Caco-2 (cell line): ENCODE measurements around the gene PROSER2. TPM values are rescaled to one million over a fixed set of nuclear protein-coding genes. Genes with fewer than 3 reads are reported as not detected.

Source experiments
- BruUV-seq: library from RNA; stranded (reverse); fragments of 400-500 nt; replicated peaks from 2 replicates; lab custom pipeline; 2021; lab: Mats Ljungman, UMichigan
- CTCF ChIA-PET: fragments of 300-600 bp; sonication (Branson Sonifier 250); formaldehyde crosslinking; loops from one replicate; lab custom pipeline; 2022; ENCODE audit warnings: antibody characterized with exemption; lab: Charles Lee
- POLR2A ChIA-PET: fragments of 300-600 bp; sonication (Branson Sonifier 250); formaldehyde crosslinking; loops from one replicate; lab custom pipeline; 2022; ENCODE audit warnings: antibody characterized with exemption; lab: Charles Lee
- DNase-seq, 2 experiments: peaks; one replicate each; pipeline versions ENCODE4 v3.0.0 to v3.0.0-alpha.2; 2020 to 2022
- H3K27me3 ChIP-seq: replicated peaks from 2 replicates; pipeline ENCODE4 v1.6.0; 2011; ENCODE audit warnings: low read length; ENCODE audit not compliant: control insufficient read depth, insufficient read depth
- H3K36me3 ChIP-seq: 2 replicates; pipeline ENCODE4 v1.5.1; 2011; ENCODE audit warnings: low read length; ENCODE audit not compliant: control insufficient read depth, insufficient read depth
- H3K4me1 ChIP-seq: fragments of 250-450 bp; sonication (Bioruptor Pico); 2 replicates; pipeline ENCODE4 v1.5.1; 2020; ENCODE audit warnings: mild to moderate bottlenecking
- H3K4me3 ChIP-seq: 2 replicates; pipeline ENCODE4 v1.5.1; 2011; ENCODE audit warnings: low read depth, mild to moderate bottlenecking, control low read depth, low read length
- H3K9me3 ChIP-seq: fragments of 250-450 bp; sonication (Bioruptor Pico); 2 replicates; pipeline ENCODE4 v1.5.1; 2020; ENCODE audit warnings: mild to moderate bottlenecking, moderate library complexity
- H3K27ac Mint-ChIP-seq: one replicate; pipeline ENCODE4 v1.8.0; 2022; ENCODE audit warnings: mixed read lengths; ENCODE audit not compliant: unreplicated experiment
- H3K27me3 Mint-ChIP-seq: one replicate; pipeline ENCODE4 v1.8.0; 2022; ENCODE audit warnings: mixed read lengths; ENCODE audit not compliant: insufficient read depth, unreplicated experiment
- H3K36me3 Mint-ChIP-seq: one replicate; pipeline ENCODE4 v1.8.0; 2022; ENCODE audit warnings: mild to moderate bottlenecking, mixed read lengths; ENCODE audit not compliant: insufficient read depth, unreplicated experiment
- H3K4me1 Mint-ChIP-seq: one replicate; pipeline ENCODE4 v1.8.0; 2022; ENCODE audit warnings: low read depth, mixed read lengths; ENCODE audit not compliant: unreplicated experiment
- H3K4me3 Mint-ChIP-seq: one replicate; pipeline ENCODE4 v1.8.0; 2022; ENCODE audit warnings: mild to moderate bottlenecking, moderate library complexity, mixed read lengths; ENCODE audit not compliant: unreplicated experiment
- H3K9me3 Mint-ChIP-seq: one replicate; pipeline ENCODE4 v1.8.0; 2022; ENCODE audit warnings: mixed read lengths; ENCODE audit not compliant: unreplicated experiment
- intact Hi-C: fragments of 100-400 bp; cut with micrococcal nuclease; formaldehyde crosslinking; loops from one replicate; pipeline ENCODE4 v1.10.0; 2022; ENCODE audit not compliant: unreplicated experiment
- total RNA-seq: library from RNA; stranded (reverse); gene quantifications from 2 replicates; pipeline ENCODE4 v1.2.3, GENCODE V29; 2022
- TF ChIP-seq, protein P1 (sequence below), 2 experiments: fragments of 200-600 bp in 1 of 2; IDR thresholded peaks; 1 replicate in 1 of 2; 2 replicates in 1 of 2; pipeline versions ENCODE4 v1.5.1 to v1.8.0; 2011 to 2022; ENCODE audit warnings: antibody characterized with exemption in 1 of 2, control low read depth in 1 of 2, inconsistent platforms in 1 of 2, low read depth in 1 of 2, low read length in 1 of 2, mild to moderate bottlenecking in 1 of 2, moderate library complexity in 1 of 2; ENCODE audit not compliant: insufficient read depth in 1 of 2, severe bottlenecking in 1 of 2, unreplicated experiment in 1 of 2

The PROSER2 gene
- total RNA-seq, 1 experiment from 2014 or later = 134 TPM

DNA sequence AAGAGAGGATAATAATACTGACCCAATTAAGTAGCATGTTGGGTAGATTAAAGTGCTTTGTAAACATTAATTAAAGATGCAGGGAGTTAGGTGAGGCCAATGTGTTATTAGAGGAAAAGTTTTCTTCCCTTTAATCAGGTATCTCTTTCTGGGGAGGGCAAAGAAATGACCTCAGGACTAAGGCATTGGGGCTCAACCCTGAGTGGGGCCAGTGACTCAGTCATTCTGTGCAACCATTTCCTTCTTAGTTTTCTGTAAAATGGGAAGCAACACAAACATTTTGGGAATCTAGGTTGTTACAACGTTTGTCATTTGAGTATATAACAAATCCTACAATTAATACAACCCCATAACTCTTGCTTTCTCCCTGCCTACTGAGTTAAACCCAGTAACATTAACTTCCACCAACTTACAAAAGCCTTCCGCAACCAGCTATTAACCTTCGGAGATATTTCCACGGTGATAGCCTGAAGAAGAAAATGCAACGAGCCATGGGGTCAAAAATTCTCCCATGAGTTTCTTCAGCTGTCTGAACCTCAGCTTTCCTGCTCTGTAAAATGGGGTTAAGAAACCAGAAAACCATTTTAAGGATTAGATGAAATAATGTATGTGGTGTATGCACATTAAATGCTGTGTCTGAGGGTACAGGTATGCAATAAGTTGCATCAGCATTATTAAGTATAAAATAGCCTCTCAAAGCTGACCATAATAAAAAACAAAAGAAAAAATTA, 965 bp upstream of the PROSER2 start:
- Mint-ChIP-seq H3K27me3 (no peaks in the 10 kb centered on the region), H3K4me1 (peaks cover 41% of the 10 kb centered on the region), H3K36me3 (peaks cover 39% of the 10 kb centered on the region), H3K4me3 (peak overlapping the region; percentile 93), H3K9me3 (no peaks in the 10 kb centered on the region), H3K27ac (peak overlapping the region; percentile 49)
- no peaks in the 10 kb centered on the region; the same call in 1 of the 2 replicates for H3K9me3 ChIP-seq
- POLR2A ChIA-PET = no interaction called here
- intact Hi-C loops = no loop called here
- H3K27me3 ChIP-seq = no peaks in the 10 kb centered on the region
- TF ChIP-seq, protein P1, sequence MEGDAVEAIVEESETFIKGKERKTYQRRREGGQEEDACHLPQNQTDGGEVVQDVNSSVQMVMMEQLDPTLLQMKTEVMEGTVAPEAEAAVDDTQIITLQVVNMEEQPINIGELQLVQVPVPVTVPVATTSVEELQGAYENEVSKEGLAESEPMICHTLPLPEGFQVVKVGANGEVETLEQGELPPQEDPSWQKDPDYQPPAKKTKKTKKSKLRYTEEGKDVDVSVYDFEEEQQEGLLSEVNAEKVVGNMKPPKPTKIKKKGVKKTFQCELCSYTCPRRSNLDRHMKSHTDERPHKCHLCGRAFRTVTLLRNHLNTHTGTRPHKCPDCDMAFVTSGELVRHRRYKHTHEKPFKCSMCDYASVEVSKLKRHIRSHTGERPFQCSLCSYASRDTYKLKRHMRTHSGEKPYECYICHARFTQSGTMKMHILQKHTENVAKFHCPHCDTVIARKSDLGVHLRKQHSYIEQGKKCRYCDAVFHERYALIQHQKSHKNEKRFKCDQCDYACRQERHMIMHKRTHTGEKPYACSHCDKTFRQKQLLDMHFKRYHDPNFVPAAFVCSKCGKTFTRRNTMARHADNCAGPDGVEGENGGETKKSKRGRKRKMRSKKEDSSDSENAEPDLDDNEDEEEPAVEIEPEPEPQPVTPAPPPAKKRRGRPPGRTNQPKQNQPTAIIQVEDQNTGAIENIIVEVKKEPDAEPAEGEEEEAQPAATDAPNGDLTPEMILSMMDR (IDR thresholded peaks at IDR 0.05; ENCODE audit: insufficient read depth in 1 of 2, low read depth in 1 of 2, low read length in 1 of 2, severe bottlenecking in 1 of 2, unreplicated experiment in 1 of 2) = no peak
- H3K4me1 ChIP-seq = peaks cover 35% of the 10 kb centered on the region
- no peaks in the 10 kb centered on the region for H3K36me3 ChIP-seq
- CTCF ChIA-PET = interaction anchor here (0.6 to 1.8 kb wide), 4 partner anchors 12 to 158 kb away, joined by 3 to 4 read pairs (median 4); no protein-coding TSS in a partner anchor
- no peak for DNase-seq
- BruUV-seq = TSS peak; percentile 3
- no peak overlapping the region for H3K4me3 ChIP-seq

DNA sequence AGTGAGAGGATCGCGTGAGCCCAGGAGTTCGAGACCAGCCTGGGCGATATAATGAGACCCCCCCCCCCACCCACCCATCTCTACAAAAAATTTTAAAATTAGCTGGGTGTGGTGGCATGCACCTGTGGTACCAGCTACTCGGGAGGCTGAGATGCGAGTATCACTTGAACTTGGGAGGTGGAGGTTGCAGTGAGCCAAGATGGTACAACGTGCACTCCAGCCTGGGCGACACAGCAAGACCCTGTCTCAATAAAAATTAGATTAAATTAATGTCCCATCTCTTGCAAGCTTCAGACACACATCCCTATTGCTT, 391 bp upstream of the PROSER2 start:
- CTCF ChIA-PET = interaction anchor here (0.6 kb wide), 3 partner anchors 13 to 158 kb away, joined by 3 to 4 read pairs (median 3); no protein-coding TSS in a partner anchor
- BruUV-seq = no TSS peak
- TF ChIP-seq, protein P1 (IDR thresholded peaks at IDR 0.05; ENCODE audit: insufficient read depth in 1 of 2, low read depth in 1 of 2, low read length in 1 of 2, severe bottlenecking in 1 of 2, unreplicated experiment in 1 of 2) = no peak
- H3K4me3 ChIP-seq = peak overlapping the region; percentile 94
- no peaks in the 10 kb centered on the region; the same call in 1 of the 2 replicates for H3K9me3 ChIP-seq
- H3K36me3 ChIP-seq = no peaks in the 10 kb centered on the region
- H3K27me3 ChIP-seq = no peaks in the 10 kb centered on the region
- DNase-seq = no peak
- intact Hi-C loops = loop anchor here (1.0 kb wide), 2 partner anchors 9 to 52 kb away; no protein-coding TSS in a partner anchor
- peak overlapping the region; percentile 93 for H3K4me3 Mint-ChIP-seq
- H3K4me1 ChIP-seq = peaks cover 37% of the 10 kb centered on the region
- POLR2A ChIA-PET = interaction anchor here (0.6 kb wide), 1 partner anchor 679 kb away, joined by 6 read pairs; no protein-coding TSS in a partner anchor
- peaks cover 44% of the 10 kb centered on the region for H3K36me3 Mint-ChIP-seq
- peak overlapping the region; percentile 79 for H3K27ac Mint-ChIP-seq
- no peaks in the 10 kb centered on the region for H3K9me3 Mint-ChIP-seq
- H3K4me1 Mint-ChIP-seq = peaks cover 41% of the 10 kb centered on the region
- H3K27me3 Mint-ChIP-seq = no peaks in the 10 kb centered on the region

DNA sequence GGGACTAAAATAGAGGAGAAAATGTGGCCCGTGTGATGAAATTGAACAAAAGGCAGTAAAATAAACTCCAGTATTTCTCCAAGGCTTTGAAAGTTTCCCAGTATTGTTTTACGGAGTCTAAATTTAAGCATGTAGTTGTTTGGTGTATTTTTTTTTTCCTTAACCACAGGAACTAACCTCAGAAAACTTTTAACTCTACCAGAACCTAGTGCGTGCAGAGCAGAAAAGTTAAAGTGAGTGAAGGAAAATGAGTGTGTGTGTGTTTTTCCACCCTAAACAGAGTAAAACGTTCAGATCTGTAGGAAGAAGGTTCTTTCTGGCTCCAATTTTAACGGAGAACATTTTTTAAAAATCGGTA, 812 bp downstream of the PROSER2 start:
- Histone ChIP-seq H3K36me3 (no peaks in the 10 kb centered on the region), H3K9me3 (no peaks in the 10 kb centered on the region), H3K4me3 (peak overlapping the region; percentile 94), H3K27me3 (no peaks in the 10 kb centered on the region), H3K4me1 (peaks cover 49% of the 10 kb centered on the region)
- H3K27ac Mint-ChIP-seq = peak overlapping the region; percentile 79
- H3K9me3 Mint-ChIP-seq = no peaks in the 10 kb centered on the region
- H3K27me3 Mint-ChIP-seq = no peaks in the 10 kb centered on the region
- no peak for DNase-seq
- TF ChIP-seq, protein P1 (IDR thresholded peaks at IDR 0.05; ENCODE audit: insufficient read depth in 1 of 2, low read depth in 1 of 2, low read length in 1 of 2, severe bottlenecking in 1 of 2, unreplicated experiment in 1 of 2) = no peak
- CTCF ChIA-PET = no interaction called here
- peaks cover 45% of the 10 kb centered on the region for H3K4me1 Mint-ChIP-seq
- BruUV-seq = TSS peak; percentile 85
- POLR2A ChIA-PET = no interaction called here
- H3K36me3 Mint-ChIP-seq = peaks cover 45% of the 10 kb centered on the region
- intact Hi-C loops = loop anchor here (1.0 kb wide), 2 partner anchors 7 to 50 kb away; no protein-coding TSS in a partner anchor
- peak overlapping the region; percentile 93 for H3K4me3 Mint-ChIP-seq
